GM19099 (cell line): ENCODE data around the gene CC2D2A.

ENCODE experiments used
- POLR2A ChIP-seq: IDR thresholded peaks from 3 replicates; pipeline ENCODE4 v1.6.1; 2011; ENCODE audit warnings: low read depth; ENCODE audit not compliant: insufficient read length; ENCODE audit errors: extremely low read depth

CC2D2A gene

DNA sequence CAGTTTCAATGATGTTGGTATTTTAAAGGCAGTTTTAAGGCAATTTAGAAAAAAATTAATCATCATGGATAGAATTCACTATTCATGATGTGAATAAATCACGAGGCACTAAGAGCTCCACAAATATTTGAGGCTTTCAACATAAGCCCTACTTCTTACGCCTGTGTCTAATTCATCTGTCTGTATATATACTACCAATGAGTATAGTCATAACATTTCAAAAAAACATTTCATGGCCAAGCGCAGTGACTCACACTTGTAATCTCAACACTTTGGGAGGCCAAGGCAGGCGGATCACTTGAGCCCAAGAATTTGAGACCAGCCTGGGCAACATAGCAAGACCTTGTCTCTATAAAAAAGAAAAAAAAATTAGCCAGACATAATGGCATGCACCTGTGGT, 129.0 kb downstream of the CC2D2A start:
- TF ChIP-seq POLR2A: no peak

DNA sequence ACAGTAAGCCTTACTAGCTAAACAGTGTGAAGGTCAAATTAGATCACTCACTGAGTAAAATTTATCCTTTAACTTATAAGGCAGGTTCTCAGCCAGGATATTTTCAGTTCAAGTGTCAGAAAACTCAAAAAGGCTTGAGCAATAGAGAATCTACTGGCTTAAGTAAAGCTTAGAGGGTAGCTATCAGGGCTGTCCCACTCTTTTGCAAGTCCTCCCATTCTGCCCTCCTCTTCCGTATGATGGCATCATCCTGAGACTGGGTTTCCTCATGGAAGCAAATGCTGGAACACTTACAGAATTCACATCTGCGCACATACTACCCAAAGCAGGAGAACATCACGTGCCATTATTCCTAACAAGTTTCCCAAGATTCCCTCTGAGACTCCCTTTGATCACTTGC, 130.5 kb downstream of the CC2D2A start:
- TF ChIP-seq POLR2A: no peak

DNA sequence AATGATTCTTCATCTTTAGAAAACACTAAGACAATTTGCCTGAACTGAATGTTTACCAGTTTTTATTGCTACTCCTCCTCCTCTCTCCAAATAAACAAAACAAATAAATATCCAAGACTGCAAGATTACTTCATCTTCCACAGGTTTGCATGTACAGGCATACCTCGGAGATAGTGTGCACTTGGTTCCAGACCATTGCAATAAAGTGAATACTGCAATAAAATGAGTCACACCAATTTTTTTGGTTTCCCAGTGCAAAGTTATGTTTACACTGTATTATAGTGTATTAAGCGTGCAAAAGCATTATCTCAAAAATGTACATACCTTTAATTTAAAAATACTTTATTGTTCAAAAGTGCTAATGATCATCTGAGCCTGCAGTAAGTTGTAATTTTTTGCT, 132.2 kb downstream of the CC2D2A start:
- TF ChIP-seq POLR2A: no peak

DNA sequence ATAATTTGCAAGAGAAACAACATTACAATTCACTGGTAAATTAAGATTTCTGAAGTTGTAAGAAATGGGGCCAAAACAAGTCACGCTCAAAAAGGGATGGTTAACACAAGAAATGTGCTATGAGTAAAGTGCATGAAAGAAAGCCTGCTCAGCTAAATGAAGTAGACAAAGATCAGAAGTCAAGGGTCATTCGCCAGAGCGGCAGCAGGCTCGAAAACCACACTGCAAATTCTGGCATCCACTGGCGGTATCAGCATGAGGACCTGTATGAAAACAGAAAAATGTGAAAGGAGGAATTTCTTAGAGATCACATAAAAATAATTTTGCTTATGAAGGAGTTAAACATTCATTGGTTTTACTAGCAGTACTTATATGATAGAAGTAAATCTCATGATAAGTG, 135.9 kb downstream of the CC2D2A start:
- TF ChIP-seq POLR2A: no peak

DNA sequence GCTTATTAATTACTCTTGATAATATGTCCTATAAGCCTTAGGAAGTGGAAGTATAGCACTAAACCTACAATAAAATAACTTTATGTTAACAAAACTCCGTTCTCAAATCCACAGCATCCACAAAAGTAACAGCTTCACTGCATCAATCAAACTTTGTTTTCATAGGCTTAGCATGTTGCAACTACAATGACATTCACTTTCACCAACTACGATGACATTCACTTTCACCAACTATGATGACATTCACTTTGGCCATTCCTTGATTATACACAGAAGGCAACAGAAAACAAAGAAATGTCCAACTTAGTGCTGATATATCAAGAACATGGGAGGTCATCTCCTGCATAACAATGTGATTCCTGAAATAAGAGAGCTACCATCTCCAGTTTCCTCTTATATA, 141.2 kb downstream of the CC2D2A start:
- TF ChIP-seq POLR2A: no peak

DNA sequence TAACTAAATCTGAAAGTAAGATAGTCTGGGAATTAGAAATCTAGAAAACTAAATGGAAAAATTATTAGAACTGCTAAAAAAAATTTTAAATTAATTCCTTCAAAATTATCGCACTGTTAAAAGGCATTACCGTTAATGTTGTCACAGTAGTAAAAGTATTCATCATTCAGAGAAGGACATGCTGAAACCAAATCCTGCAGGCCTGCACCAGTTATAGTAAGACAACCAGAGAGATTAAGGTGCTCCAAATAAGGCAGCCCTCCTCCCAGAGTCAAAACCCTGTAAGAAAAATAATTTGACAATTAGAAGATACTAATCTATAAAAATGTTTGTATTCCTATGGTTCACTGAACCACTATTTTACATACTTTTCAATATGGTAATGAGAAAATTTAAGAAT, 142.5 kb downstream of the CC2D2A start:
- TF ChIP-seq POLR2A: no peak

DNA sequence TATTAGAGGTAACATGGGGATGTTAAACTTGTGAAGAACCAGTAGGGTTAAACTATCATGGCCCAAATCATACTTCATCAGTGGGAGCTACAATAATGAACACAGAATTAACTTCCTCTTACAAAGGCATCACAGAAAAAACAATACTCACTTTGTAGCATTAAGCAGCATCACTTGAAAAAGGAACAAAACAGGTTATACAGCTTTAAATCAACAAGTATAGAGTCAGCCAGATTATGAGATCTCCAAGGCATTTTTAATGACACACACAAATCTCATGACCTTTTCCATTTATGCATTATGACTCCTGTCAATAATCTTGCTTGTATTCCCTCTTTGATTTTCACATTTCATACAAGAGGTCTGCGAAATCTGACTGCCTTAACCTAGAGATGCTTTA, 167.1 kb downstream of the CC2D2A start:
- TF ChIP-seq POLR2A: no peak

DNA sequence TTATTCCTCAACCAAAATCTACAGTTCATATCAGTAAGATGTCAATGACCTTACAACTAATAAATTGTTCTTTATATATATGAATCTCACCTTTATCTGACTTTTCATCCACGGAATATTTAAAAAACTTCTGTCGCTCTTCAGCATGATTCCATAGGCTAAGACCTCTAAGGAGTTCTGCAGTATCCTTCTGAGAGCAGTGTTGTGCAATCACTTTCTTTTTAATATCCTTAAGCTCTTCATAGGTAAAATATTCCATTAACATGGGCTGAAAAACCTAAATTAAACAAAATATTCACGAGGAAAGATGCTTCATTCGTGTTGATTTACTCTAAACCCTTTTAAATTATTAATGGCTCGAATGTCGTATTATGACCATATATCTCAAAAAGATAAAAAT, 168.7 kb downstream of the CC2D2A start:
- TF ChIP-seq POLR2A: no peak

DNA sequence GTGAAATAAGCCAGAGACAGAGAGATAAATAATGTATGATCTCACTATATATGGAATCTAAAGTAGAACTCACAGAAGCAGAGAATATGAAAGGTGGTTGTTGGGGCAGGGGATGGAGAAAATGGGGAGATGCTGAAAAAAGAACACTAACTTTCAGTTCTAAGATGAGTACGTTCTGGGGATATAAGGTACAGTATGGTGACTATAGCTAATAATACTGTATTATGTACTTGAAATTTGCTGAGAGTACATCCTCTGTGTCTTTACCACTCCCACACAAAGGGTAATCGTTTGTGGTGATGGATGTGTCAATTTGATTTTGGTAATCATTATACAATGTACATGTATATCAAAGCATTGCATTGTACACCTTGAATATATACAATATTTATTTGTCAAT, 178.9 kb downstream of the CC2D2A start:
- no peak for TF ChIP-seq POLR2A

DNA sequence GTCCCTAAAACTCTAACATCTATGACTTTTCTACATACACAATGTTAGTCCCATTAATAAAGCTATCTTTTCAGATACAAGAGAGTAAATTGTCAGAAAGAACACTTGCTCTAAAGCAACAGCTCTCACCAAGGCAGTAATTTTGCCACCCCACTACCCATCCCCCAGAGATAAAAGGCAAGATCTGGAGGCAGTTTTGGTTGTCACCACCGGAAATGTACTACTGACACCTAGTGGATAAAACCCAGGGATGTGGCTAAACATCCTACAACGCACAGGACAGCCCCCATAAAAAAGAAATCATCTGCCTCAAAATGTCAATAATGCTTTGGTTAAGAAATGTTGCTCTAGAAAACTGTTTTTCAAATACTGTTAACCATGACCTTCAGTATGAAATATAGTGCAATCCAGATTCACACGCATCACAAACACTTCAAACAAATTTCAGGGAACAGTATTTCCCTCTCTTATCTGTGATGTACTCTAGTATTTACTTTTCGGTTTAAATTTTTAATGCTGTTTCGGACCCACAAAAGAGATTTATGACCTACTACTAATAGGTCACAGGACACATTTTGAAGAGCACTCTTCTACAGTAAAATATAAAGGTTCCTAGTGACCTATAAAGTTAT, 180.3 kb downstream of the CC2D2A start:
- no peak for TF ChIP-seq POLR2A
